GM10847 (cell line): ENCODE data around the gene NEURL4.

ENCODE experiments used
- POLR2A ChIP-seq: IDR thresholded peaks from 2 replicates; pipeline ENCODE4 v1.6.1; 2011; ENCODE audit not compliant: insufficient read length; ENCODE audit errors: extremely low read depth

Gene NEURL4

DNA sequence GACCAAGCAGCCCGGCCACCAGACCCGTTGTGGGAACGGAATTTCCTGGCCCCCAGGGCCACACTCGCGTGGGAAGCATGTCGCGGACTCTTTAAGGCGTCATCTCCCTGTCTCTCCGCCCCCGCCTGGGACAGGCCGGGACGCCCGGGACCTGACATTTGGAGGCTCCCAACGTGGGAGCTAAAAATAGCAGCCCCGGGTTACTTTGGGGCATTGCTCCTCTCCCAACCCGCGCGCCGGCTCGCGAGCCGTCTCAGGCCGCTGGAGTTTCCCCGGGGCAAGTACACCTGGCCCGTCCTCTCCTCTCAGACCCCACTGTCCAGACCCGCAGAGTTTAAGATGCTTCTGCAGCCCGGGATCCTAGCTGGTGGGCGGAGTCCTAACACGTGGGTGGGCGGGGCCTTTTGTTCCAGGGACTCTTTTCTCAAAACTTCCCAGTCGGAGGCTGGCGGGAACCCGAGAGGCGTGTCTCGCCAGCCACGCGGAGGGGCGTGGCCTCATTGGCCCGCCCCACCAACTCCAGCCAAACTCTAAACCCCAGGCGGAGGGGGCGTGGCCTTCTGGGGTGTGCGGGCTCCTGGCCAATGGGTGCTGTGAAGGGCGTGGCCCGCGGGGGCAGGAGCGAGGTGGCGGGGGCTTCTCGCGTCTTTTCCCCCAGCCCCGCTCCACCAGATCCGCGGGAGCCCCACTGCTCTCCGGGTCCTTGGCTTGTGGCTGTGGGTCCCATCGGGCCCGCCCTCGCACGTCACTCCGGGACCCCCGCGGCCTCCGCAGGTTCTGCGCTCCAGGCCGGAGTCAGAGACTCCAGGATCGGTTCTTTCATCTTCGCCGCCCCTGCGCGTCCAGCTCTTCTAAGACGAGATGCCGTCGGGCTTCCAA, 47.8 kb downstream of the NEURL4 start, which contains the start of gene SLC2A4:
TSS of gene SLC2A4 (plus strand) at position 645 of the 879 bp plus-strand sequence. CDS start at position 862, 217 bp downstream.
- TF ChIP-seq POLR2A = no peak

GRCh38 chr17:7280519-7281073, 48.5 kb downstream of the NEURL4 start:
- TF ChIP-seq POLR2A = no peak

DNA sequence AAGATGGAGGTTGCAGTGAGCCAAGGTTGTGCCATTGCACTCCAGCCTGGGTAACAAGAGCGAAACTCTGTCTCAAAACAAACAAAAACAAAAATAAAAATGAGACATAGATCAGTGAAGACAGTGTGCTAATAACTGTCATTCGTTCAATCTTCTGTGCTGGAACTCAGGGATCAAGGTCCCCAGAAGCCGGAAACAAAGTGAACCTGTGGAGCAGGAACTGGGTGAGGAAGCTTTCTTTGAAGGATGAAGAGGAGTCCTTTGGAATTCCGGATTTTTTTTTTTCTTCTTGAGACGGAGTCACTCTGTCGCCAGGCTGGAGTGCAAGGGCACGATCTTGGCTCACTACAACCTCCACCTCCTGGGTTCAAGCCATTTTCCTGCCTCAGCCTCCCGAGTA, 49.7 kb downstream of the NEURL4 start:
- no peak for TF ChIP-seq POLR2A

DNA sequence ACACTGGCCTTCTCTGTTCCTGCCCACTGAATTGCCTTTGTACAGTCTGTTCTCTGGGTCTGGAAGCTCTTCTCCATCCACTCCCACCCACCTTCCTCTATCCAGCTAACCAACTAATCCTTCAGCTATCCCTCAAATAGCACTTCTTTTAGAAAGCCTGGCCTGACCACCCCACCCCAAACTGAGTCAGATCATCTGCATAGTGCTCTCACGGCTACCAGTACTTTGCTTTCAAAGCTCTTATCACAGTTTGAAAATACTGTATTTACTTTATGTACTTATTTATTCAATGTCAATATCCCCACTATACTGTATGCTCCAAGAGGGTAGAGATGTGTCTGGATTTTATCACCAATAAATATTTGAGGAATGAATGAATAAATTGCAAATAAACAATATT, 62.4 kb downstream of the NEURL4 start:
- no peak for TF ChIP-seq POLR2A
